Measurements from ENCODE around the gene ITPR1.

The ITPR1 gene

GRCh38 chr3:4511491-4512262 is 18.5 kb downstream of the ITPR1 start:
- DNase-seq, result no peak

GRCh38 chr3:4512895-4513616 is 19.9 kb downstream of the ITPR1 start:
- no peak for DNase-seq

- DNase-seq, result no peak
These were observed 21.2 kb downstream of the ITPR1 start for GRCh38 chr3:4514321-4514720.

- no peak for DNase-seq
These were observed 21.8 kb downstream of the ITPR1 start for GRCh38 chr3:4514916-4515315.

GRCh38 chr3:4515916-4516579 is 22.9 kb downstream of the ITPR1 start:
- DNase-seq, result no peak

- DNase-seq, result no peak
These were observed 23.9 kb downstream of the ITPR1 start for GRCh38 chr3:4517093-4517492.

GRCh38 chr3:4517643-4518311 is 24.6 kb downstream of the ITPR1 start:
- no peak for DNase-seq

GRCh38 chr3:4520033-4520816 is 27.1 kb downstream of the ITPR1 start:
- no peak for DNase-seq

- DNase-seq, result no peak
These were observed 29.8 kb downstream of the ITPR1 start for GRCh38 chr3:4522947-4523346.

- no peak for DNase-seq
These were observed 30.9 kb downstream of the ITPR1 start for GRCh38 chr3:4523710-4524698.

- DNase-seq, result no peak
These were observed 32.5 kb downstream of the ITPR1 start for GRCh38 chr3:4525560-4526223.

- DNase-seq, result no peak
These were observed 35.2 kb downstream of the ITPR1 start for GRCh38 chr3:4528320-4528719.

GRCh38 chr3:4528819-4529600 is 35.9 kb downstream of the ITPR1 start:
- no peak for DNase-seq

GRCh38 chr3:4529876-4530588 is 36.9 kb downstream of the ITPR1 start:
- DNase-seq, result no peak

GRCh38 chr3:4531478-4532025 is 38.4 kb downstream of the ITPR1 start:
- DNase-seq, result no peak

GRCh38 chr3:4532535-4533112 is 39.5 kb downstream of the ITPR1 start:
- DNase-seq, result no peak

- DNase-seq, result no peak
These were observed 40.6 kb downstream of the ITPR1 start for GRCh38 chr3:4533489-4534443.
